Stimulated activated CD8-positive, alpha-beta memory T cell treated with anti-CD3 and anti-CD28 coated beads, Interleukin-12 subunit alpha, Interleukin-12 subunit beta, amount 100 ng/mL, for 24 hours (primary cell): ENCODE measurements around the gene PRDM16.

Experiments
- DNase-seq: peaks from one replicate; pipeline ENCODE4 v3.0.0-alpha.2; 2020; ENCODE audit errors: extremely low read depth

PRDM16 gene

GRCh38 chr1:3140437-3140836 lies 71.4 kb downstream of the PRDM16 start:
- DNase-seq = no peak

GRCh38 chr1:3141129-3141528 lies 72.1 kb downstream of the PRDM16 start:
- no peak for DNase-seq

GRCh38 chr1:3141836-3142235 lies 72.8 kb downstream of the PRDM16 start:
- DNase-seq = no peak

DNA sequence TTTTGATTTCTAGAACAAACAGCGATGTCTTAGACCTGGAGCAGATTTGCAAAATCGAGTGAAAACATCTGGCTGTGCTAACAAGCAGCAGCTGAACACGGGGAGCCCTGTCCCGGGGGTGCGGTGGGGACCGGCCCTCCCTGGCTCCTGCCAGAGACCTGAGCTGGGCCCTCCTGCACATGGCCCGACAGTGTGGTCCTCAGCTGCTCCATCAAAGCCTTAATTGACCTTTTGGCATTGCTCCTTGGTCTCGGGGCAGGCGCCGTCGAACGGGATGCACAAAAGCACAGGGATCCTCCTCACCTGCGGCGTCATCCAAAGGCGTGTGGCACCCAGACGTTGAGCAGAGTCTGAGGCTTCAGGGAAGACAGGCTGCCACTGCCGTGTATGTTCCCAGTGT lies 73.2 kb downstream of the PRDM16 start:
- no peak for DNase-seq

- DNase-seq = no peak
Observed at GRCh38 chr1:3142751-3143150, 73.7 kb downstream of the PRDM16 start.

- no peak for DNase-seq
Observed at GRCh38 chr1:3145532-3146325, 76.7 kb downstream of the PRDM16 start.

DNA sequence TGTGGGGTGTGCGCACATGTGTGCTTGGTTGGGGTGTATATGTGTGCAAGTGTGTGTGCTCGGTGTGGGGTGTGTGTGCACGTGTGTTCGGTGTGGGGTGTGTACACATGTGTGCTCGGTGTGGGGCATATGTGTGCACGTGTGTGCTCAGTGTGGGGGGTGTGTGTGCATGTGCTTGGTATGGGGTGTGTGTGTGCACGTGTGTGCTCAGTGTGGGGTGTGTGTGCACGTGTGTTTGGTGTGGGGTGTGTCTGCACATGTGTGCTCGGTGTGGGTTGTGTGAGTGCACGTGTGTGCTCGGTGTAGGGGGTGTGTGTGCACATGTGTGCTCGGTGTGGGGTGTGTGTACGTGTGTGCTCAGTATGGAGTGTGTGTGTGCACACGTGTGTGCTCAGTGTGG lies 77.5 kb downstream of the PRDM16 start:
- no peak for DNase-seq

GRCh38 chr1:3146907-3147306 lies 77.9 kb downstream of the PRDM16 start:
- no peak for DNase-seq

- DNase-seq = no peak
Observed at GRCh38 chr1:3148171-3148570, 79.2 kb downstream of the PRDM16 start.

GRCh38 chr1:3149277-3149676 lies 80.3 kb downstream of the PRDM16 start:
- no peak for DNase-seq

- no peak for DNase-seq
Observed at GRCh38 chr1:3151456-3151855, 82.5 kb downstream of the PRDM16 start.

DNA sequence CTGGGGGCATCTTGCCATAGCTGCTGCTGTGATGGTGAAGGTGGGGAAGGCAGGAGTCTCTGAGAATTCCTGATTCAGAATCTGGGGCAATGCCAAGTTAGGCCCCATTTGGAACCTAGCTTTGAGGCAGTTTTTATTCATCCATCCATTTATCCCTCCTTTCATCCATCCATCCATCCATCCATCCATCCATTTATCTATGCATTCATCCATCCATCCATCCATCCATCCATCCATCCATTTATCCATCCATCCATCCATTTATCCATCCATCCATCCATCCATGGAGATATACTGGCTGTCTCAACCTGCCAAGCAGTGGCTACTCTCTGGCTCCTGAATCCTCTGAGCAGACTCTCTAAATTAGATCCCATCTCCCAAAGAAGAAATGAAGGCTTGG lies 83.1 kb downstream of the PRDM16 start:
- DNase-seq = no peak

DNA sequence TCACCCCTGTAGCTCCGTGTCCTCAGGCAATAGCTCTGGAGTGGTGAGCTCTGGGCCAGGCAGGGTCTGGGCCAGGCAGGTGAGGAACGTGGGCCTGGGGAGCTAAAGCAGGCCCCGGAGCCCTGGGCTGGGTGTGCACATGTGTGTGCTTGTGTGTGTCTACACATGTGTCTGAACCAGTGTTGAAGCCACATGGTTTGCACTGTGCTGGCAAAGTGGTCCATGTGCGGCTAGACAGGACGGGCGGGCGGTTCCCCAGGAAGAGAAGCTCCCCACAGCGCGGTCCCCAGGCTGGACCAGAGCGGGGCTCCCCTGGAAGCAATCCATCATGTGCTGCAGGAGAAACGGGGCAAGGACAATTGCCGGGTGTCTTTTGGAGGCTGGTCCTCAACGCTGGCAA lies 84.2 kb downstream of the PRDM16 start:
- no peak for DNase-seq

GRCh38 chr1:3153902-3154795 lies 85.1 kb downstream of the PRDM16 start:
- no peak for DNase-seq

GRCh38 chr1:3155056-3155925 lies 86.3 kb downstream of the PRDM16 start:
- no peak for DNase-seq

DNA sequence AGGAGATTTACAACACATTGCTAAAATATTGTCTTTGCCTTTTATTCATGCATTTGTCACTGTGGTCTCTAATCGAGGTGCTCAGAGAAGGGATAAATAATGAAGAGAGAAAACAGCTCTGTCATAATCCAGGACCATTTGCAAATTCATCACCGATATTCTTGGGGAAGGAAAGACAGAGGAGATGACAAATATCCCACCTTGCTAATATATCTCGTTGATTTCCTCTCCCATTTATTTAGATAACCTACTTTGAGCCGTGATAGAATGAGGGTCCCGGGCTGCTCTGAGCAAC lies 86.9 kb downstream of the PRDM16 start:
- no peak for DNase-seq

DNA sequence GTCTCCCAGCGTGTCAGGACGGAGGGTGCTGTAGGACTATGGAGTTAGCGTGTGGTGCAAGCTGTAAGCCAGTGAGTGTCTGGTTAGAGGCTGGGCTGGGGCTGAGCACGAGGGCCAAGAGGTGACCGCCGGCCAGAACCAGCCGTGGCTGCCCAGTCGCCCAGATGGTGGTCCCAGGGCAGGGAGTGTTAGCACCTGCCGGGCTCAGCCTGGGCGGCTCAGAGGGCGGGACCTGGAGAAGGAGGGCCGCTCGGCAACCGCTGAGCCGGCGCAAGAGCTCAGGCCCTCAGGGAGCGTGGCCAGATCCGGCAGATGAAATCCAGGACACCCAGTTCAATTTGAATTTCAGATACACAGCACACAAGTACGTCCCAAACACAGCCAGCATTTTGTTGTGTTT lies 87.9 kb downstream of the PRDM16 start:
- no peak for DNase-seq

DNA sequence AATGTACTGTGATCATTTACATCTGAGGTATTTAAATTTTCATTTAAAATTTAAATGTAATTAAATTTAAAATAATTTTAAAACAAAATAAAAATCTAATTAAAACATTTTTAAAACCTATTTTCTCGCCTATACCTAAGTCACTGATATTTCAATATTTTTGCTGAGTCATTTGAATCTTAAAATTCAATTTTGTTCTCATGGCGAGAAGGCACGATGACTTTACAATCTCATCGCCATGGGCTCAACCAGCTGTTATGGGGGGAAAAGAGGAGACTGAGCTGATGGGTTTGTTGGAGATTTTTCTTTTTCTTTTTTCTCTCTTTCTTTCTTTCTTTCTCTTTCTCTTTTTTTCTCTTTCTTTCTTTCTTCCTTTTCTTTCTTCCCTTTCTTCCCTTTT lies 89.3 kb downstream of the PRDM16 start:
- no peak for DNase-seq

DNA sequence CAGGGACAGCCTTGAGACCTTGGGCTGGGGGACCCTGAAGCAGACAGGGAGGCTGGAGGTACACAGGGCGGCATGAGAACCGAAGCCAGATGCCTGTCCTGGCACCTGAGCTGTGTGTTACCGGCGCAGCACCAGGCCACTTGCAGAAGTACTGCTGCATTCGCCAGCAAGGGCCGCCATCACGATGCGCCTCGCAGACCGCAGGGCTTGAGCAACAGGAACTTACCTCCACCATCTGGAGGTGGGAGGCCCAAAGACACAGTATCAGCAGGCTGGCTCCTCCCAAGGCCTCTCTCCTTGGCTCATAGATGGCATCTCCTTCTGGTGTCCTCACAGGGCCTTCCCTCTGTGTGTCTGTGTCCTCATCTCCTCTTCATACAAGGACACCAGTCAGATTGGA lies 90.1 kb downstream of the PRDM16 start:
- no peak for DNase-seq

DNA sequence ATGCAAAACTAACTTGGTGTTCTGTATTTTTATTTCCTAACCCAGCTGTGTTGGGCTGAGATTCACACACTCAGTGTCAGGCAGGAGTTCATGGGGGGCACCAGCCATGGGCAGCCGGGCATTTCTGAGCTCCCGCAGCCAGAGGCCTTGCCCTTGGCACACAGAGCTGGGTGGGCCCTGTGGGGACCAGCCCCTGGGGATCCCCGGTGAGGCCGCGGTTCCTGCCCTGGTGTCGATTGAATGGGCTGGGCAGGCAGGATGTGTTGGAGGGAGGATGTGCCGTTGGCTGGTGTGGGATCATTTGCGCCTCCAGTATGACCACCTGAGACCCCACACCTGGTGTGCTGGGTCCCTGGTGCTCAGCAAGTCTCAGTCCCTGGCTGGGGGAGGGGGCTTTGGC lies 91.0 kb downstream of the PRDM16 start:
- no peak for DNase-seq

DNA sequence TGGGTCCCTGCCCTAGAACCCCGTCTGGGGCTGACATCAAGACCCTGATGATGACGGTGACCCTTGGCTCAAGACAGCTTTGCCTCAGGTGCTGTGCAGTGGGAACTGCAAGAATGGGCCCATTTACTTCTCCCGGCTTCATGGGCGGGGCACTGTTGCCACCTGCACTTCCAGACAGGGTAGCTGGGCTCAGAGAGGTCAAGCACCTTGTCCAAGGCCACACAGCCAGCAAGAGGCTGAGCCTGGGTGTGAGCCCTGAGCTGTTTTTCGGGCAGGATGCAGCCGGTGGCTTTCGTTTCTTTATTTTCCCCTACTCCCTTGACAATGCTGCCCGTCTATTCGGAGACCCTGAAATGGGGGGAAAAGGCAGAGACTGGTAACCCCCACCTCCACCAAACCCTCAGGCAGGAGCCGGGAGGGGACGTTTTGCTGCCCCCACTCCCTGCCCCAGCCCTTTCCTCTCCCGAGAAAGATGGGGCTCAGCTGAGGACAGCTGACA lies 91.7 kb downstream of the PRDM16 start:
- no peak for DNase-seq

- DNase-seq = no peak
Observed at GRCh38 chr1:3161176-3161840, 92.3 kb downstream of the PRDM16 start.
